GM12864 (cell line): ENCODE data around the gene CAVIN1.

Source experiments
- DNase-seq: peaks from one replicate; pipeline ENCODE4 v3.0.0-alpha.2; 2011; ENCODE audit warnings: low read depth
- H3K4me3 ChIP-seq: 2 replicates; pipeline ENCODE4 v1.5.1; 2011; ENCODE audit warnings: mild to moderate bottlenecking, low read depth, low read length, control low read depth
- CTCF ChIP-seq: IDR thresholded peaks from 2 replicates; pipeline ENCODE4 v1.5.1; 2011; ENCODE audit warnings: low read depth, mild to moderate bottlenecking, moderate library complexity, low read length, control low read depth, inconsistent platforms; ENCODE audit errors: missing control alignments

Gene CAVIN1

GRCh38 chr17:42358434-42358833 is 64.6 kb downstream of the CAVIN1 start:
- no peak for DNase-seq
- no peak overlapping the region for H3K4me3 ChIP-seq
- TF ChIP-seq CTCF = no peak

GRCh38 chr17:42354956-42355843 is 67.9 kb downstream of the CAVIN1 start:
- no peak for DNase-seq
- no peak for TF ChIP-seq CTCF
- no peak overlapping the region for H3K4me3 ChIP-seq
